Measurements from ENCODE around the gene CLDN6.

The CLDN6 gene

DNA sequence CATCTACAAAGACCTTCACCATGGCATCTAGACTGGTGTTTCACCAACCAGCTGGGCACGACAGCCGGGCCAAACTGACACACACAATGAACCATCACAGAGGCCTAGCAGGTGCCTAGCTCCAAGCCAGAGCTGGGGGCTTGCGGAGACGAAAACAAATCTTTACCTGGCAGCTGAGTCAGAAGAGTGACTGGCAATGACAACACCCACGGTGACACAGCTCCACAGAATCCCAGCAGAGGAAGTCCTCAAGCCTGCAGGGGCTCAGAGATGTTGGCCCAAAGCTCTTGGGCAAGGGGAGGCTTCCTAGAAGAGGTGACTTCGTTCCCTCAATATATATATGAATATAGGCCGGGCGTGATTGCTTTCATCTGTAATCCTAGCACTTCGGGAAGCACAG, 33.5 kb upstream of the CLDN6 start:
- DNase-seq (ENCODE audit: low read depth): no peak

DNA sequence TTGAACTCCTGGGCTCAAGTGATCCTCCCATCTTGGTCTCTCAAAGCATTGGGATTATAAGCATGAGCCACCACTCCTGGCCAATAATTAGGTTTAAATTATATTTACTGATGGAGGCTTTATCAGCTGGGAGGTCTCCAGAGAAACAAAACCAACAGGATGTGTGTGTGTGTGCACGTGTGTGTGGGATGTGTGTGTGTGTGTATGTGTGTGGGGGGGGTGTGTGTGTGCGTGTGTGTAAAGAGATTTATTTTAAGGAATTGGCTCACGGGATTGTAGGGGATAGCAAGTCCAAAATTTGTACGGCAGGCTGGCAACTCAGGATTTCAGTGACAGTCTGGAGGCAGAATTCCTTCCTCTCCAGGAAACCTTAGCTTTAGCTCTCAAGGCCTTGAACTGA, 33.0 kb upstream of the CLDN6 start:
- DNase-seq (ENCODE audit: low read depth): no peak

DNA sequence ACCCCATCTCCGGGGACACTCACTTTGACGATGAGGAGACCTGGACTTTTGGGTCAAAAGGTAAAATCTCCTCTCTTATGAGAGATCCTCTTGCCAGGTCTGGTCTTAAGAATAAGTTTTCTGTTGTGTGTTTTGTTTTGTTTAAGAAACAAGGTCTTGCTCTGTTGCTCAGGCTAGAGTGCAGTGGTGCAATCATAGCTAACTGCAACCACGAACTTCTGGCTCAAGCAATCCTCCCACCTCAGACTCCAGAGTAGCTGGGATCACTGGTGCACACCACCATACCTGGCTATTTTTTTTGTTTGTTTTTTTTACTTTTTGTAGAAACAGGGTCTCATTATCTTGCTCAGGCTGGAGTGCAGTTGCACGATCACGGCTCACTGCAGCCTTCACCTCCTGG, 32.5 kb upstream of the CLDN6 start:
- no peak for DNase-seq (ENCODE audit: low read depth)

DNA sequence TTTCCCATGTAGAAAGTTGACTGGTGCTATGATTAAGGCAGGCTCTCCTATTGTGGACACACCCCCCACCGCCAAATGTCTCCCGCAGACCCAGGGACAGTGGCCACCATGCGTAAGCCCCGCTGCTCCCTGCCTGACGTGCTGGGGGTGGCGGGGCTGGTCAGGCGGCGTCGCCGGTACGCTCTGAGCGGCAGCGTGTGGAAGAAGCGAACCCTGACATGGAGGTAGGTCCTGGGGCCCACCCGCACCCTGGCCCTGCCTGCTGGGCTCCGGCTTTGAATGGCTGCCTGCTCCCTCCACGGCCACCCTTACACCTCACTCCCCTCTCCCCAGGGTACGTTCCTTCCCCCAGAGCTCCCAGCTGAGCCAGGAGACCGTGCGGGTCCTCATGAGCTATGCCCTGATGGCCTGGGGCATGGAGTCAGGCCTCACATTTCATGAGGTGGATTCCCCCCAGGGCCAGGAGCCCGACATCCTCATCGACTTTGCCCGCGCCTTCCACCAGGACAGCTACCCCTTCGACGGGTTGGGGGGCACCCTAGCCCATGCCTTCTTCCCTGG, 32.0 kb upstream of the CLDN6 start:
- DNase-seq (ENCODE audit: low read depth): no peak

DNA sequence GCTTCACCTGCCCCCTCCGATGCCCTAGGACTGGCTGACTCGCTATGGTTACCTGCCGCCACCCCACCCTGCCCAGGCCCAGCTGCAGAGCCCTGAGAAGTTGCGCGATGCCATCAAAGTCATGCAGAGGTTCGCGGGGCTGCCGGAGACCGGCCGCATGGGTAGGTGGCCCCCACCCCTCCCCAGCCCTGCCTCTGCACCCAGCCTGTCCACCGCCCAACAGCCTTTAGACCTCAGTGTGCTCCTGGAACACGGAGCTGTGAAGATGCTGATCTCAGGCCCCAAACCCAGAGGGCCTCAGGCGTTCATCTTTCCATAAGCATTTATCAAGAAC, 29.4 kb upstream of the CLDN6 start:
- DNase-seq (ENCODE audit: low read depth): no peak

DNA sequence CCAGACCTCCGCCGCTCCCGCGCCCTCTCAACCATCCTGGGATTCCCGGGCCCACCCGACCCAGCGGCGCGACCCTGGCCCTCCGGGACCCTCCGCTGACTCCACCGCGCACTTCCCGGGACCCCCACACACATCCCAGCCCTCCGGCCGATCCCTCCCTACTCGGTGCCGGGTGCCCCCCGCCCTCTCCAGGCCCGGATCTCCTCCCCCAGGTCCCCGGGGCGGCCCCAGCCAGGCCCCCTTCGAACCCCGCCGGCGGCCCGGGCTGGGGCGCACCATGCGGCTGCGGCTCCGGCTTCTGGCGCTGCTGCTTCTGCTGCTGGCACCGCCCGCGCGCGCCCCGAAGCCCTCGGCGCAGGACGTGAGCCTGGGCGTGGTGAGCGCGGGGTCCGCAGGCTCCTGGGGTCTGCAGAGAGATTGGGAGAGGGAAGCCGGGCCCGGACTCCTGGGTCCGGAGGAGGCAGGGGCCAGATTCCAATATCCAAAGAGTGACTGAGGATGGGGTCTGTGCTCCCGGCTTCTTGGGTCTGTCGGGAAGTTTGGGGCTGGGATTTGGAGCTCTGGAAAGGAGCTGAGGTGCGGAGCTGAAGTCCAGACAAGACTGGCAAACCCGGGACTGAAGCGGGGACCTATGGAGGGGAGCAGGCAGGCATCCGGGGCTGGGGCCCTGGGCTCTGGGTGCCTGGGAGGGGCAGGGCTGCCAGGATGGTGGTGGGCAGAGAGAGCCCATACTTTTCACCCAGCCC, 28.8 kb upstream of the CLDN6 start:
- DNase-seq (ENCODE audit: low read depth): no peak

DNA sequence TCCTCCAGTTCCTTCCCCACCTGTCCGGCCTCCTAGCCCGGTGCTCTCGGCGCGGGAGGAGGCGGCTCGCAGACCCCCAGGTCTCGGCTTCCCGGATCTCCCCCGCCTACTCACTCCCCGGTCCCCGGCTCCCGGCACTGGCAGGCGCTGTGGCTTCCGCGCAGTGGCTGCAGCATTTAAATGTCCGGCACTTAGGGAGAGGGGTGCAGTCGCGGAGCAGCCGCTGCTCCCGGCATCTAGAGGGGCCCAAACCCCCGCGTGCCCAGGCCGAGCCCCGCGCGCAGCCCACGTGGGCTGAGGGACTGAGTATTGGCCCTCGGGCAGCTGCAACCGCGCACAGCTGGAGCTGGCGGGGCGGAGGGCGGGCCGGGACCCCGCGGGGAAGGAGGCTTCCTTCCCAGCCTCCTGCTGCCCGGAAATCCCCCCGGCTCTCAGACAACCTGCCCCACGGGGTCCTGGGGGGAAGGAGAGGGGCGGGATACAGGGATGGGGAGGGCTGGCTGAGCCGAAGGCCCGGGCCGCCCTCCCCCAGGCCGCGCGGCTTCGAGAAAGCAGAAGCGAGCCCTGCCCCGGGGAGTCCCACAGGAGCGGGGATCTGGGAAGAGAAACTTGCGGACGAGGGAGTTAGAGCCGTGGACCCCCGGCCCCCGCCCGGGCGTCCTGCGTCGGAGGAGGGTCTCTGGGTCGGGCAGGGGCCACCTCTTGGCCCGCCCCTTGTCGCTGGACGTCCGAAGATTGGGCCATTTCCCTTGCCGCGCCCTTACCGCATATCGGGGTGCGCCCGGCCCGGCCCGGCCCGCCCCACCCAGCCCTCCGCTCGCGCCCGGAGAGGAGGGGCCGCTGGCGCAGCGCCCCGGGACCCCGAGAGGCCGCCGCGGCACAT, 28.0 kb upstream of the CLDN6 start, which contains the start of gene MMP25:
Gene MMP25, plus strand, starts transcription at position 804 of the 883 bp plus-strand sequence. CDS start 357 bp downstream, outside the sequence.
- no peak for DNase-seq (ENCODE audit: low read depth)

DNA sequence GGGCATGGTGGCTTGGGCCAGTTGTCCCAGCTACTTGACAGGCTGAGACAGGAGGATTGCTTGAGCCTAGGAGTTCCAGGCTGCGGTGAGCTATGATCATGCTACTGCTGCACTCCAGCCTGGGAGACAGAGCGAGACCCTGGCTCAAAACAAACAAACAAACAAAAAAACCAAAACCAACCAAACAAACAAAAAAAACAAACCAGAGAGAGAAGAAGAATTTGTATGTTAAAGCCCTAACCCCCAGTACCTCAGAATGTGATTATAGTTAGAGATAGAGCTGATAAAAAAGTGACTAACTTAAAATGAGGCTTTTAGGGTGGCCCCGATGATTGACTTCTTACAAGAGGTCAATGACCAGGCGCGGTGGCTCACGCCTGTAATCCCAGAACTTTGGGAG, 26.7 kb upstream of the CLDN6 start:
- no peak for DNase-seq (ENCODE audit: low read depth)

DNA sequence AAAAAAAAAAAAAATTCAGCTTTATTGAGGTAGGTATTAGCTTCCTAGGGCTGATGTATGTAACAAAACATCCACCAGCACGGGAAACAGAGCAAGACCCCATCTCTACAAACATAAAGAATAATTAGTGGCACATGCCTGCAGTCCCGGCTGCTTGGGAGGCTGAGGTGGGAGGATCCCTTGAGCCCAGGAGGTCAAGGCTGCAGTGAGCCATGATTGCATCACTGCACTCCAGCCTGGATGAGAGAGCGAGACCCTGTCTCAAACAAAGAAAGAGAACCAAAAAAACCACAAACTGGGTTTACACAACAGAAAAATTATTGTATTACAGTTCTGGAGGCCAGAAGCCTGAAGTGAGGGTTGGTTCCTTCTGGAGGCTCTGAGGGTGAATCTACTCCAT, 24.4 kb upstream of the CLDN6 start:
- DNase-seq (ENCODE audit: low read depth): no peak

DNA sequence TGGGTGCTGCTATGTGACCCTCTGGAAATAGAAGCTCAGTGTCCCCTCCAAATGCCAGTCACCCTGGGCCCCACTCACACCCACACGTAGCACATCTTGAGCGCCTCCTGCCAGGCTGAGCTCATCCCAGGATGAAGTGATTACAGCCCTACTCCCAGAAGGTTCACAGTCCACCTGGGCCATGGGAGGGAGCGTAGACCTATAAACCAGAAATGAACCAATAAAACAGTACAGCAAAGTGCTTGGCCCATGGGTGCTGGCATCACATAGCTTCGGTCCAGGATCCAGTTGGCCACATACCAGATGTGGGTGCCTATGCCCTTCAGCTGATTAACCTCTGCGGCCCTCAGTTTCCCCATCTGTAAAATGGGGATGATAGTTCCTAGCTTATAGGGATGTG, 20.9 kb upstream of the CLDN6 start:
- no peak for DNase-seq (ENCODE audit: low read depth)

DNA sequence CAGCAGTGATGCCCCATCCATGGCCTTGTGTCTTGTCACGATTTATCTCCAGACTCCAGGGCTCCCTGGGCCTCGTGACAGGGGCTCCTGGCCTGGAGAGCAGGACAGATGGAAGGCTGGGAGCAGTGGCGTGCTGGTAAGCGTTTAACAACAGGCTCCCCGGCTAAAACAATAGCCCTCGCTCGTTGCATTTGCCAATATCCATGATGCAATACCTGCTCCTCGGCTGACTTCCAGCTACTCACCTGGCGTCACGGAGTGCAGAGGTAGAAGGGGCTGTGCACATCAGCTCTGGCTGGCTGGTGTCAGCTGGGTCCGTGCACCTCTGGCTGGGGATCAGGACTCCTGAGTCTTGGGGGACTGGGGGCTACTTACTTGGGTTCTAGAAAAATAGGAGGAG, 20.3 kb upstream of the CLDN6 start:
- DNase-seq (ENCODE audit: low read depth): no peak

DNA sequence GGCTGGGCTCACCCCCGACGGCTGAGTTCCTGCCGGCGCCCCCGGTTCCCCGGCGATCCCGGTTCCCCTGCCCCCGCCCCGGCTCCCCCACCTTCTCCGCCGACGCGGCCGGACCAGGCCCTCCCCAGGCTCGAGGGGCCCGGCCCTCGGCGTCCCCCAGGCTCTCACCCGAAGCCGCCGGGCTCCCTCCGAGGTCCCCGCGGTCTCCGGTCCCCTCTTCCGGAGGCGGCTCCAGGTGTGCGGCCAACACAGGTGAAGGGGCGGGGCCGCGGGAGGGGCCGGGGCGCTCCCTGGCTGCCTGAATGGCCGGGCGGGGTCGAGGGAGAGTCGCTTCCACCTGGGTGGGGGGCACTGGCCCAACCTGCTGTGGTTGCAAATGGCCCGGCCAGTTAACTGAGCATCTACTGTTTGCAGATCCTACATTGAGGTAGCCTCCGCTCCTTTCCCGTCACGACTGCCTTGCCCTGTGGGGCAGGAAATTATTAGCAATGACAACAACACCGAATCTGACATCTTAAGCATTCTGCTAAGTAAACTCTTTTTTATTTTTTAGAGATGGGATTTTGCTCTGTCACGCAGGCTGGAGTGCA, 18.8 kb upstream of the CLDN6 start, which contains the start of gene BICDL2:
Gene BICDL2, minus strand, starts transcription at position 219 of the 590 bp plus-strand sequence. CDS start 1,448 bp downstream, outside the sequence.
- DNase-seq (ENCODE audit: low read depth): no peak

DNA sequence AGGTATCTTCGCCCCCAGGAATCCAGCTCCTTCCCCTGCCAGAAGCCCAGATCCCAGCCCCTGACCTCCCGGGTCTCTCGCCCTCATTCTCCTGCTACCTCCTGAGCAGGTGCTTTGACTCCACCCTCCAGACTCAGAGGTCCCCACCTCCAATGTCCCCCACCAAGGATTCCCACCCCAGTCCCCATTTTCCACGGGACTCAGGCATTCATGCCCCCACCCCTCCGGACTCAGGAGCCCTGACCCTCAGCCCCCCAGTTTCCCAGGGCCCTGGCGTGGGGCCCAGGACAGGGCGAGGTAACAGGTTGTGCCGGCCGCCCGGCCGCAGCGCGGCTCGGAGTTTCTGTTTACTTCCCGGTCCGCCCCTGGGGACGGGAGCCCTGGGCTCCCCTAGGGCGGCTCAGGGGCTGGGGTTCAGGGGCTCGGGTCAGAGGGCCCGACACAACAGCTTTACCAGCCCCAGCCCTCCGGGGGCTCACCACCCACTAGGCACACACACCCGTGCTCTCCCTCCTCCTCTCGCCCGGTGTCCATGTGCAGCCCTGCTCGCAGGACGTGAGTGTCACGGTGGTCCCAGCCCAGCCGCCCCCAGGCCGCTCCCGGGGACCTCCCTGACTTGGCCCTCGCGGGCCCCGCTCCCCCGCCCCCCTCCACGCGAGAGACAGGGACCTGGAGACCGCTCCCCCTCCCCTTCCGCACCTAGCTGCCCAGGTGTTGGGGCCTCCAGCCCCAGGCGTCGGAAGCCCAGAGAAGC, 18.2 kb upstream of the CLDN6 start:
- no peak for DNase-seq (ENCODE audit: low read depth)

DNA sequence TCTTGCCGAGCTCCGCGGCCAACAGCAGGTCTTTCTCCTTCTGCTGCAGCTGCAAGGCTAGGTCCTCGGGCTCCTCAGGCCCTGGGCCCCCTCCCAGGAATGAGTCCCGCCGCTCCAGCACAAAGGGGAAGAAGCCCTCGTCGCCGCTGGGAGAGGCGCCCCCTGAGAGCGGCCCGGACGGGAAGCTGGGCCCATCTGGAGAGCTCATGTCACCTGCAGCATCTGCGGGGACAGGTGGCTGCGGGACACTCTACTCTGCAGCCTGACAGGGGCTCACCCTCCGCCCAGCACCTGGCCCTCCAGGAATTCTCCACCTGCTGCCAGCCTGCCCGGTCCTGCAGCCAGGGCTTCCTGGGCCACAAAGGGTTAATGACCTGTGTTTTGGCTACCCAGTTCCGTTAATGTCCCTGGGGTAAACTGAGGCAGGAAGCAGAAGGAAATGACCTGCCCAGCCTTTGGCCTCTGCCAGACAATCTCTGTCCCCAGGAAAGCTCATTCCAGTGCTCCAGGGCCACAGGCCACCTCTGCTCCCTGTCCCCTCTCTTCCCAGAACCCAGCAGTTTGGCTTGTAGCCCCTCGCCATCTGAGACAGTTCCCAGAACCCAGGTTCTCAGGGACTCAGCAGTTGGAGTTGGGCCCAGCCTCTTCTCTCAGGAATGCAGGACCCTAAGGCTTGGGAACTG, 17.4 kb upstream of the CLDN6 start:
- DNase-seq (ENCODE audit: low read depth): no peak

DNA sequence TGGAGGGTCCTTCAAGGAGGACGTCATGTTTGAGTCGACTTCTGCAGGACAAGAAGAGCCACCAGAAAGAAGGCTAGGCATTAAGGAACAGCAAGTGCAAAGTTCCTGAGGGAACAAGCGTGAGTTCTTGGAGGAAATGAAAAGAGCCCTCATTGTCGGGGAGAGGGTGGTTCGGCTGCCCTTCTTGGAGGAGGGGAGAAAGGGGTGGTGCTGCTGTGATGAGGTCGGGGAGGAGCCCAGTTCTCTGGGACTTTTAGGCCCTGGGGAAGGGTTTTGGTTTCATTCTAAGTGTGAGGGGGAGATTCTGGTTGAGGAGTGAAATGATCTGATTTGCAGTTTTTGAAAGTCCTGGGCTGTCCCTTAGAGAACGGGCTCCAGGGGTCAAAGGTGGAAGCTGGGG, 14.6 kb upstream of the CLDN6 start:
- no peak for DNase-seq (ENCODE audit: low read depth)

DNA sequence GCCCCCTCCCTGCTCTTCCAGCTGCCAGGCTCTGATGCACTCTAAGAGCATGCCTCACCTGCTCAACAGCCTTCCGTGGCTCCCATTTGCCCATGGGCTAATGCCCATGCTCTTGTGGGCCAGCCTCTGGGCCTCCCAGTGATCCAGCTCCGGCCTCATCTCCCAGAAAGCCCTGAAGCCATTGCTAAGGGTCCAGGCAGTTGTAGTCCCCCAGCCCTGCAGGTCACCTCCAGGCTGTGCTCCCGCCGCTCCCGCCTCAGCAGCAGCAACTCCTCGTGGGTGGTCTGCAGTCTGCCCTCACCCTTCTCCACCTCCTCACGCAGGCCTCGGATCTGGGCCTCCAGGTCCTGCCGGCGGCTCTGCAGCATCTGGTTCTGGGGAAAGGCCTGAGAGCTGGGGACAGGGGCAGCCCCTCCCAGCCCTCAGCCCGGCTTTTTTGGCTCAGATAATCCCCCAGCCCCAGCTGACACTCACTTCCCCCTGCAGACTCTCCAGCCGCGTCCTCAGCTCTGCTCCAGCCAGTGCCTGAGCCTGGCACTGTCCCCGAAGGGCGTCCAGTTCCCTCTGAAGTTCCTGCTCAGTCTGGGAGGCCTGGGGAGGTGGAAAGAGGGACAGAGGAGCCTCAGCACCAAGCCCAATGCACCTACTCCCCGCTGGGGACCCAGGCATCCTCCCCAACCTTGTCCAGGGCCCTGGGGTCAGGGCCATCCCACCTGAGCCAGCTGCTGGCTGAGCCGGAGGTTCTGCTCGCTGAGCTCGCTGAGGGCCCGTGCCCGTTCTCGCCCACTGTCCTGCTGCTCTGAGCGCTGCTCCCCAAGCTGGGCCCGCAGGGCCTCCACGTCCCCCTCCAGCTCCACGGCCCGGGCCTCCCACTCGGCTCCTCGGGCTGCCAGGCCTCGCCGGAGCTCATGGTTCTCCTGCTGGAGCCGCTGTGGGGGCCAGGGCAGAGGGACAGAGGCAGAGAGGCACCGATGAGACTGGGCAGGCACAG, 12.5 kb upstream of the CLDN6 start:
- DNase-seq (ENCODE audit: low read depth): no peak

DNA sequence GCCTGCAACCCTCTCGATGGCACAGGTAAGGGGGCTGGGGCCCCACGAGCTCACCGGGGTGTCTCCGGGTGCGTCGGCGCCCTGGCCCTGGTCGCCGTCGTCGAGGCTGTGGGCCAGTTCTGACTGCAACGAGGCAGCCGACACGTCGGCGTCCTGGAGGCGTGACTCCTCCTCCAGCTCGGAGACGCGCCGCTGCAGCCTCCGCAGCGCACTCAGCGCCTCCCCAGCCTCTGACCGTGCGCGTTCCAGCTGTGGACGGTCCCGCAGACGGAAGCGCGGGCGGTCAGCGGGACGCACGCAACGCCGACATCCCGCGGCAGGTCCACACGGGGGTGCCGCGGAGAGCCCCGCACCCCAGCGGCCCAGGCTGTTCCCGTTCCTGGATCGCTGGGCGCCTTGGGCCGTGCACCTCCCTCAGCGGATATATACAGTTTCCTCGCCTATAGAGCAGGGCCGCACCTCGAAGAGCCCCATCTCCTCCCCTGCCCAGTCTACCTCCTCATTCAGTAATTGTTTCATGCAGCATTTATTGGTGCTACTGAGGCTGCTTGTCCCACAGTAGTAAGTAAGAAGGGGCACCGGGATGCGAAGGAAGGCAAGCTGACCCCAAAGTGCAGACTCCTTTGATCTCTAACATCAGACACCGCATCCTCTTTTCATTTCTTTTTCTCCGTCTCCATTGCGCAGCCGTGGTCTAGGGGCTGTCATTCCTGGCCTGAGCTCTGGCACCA, 11.7 kb upstream of the CLDN6 start:
- DNase-seq (ENCODE audit: low read depth): no peak

DNA sequence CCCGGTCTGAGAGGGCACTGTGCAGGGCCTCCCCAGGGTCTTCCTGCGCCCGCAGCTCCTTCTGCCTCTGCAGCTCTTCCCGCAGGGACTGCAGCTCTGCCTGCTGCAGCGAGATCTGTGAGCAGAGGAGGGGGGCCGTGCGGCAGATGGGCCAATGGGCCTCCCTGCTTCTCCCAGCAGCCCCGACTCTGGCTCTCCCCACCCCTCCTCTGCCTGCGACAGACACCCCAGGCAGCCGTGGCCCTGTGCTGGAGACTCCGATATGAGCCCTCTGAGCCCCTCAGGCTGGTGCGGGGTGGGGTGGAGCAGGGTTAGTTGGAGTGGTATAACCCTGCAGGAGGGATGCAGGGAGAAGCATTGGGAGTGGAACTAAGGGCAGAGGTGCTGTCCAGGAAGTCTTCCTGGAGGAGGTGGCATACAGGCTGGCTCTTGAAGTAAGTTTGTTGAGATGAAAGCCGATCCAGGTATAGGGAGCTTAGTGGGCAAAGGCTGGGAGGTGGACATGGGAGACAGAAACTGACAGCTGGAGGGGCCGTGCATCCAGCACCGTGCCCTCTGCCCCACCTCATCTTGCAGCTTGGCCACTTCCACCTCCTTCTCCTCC, 10.8 kb upstream of the CLDN6 start:
- DNase-seq (ENCODE audit: low read depth): no peak
